SK-N-SH (cell line): Measurements from ENCODE around the gene HECTD4.

Experiments used
- CTCF ChIP-seq: fragments of 200-600 bp; sonication (generic); IDR thresholded peaks from 2 replicates; pipeline ENCODE4 v1.6.1; 2017; ENCODE audit warnings: antibody characterized with exemption, mild to moderate bottlenecking, moderate library complexity
- MXI1 ChIP-seq: IDR thresholded peaks from 2 replicates; pipeline ENCODE4 v1.6.1; 2012; ENCODE audit warnings: mild to moderate bottlenecking, low read depth, low read length, improper control_type of control experiment
- POLR2AphosphoS5 ChIP-seq: IDR thresholded peaks from 2 replicates; pipeline ENCODE4 v1.6.1; 2012; ENCODE audit warnings: low read depth, low read length
- RCOR1 ChIP-seq: fragments of 150-350 bp; IDR thresholded peaks from 2 replicates; pipeline ENCODE4 v1.6.1; 2017; ENCODE audit warnings: antibody characterized with exemption, low read length
- RFX5 ChIP-seq: IDR thresholded peaks from 2 replicates; pipeline ENCODE4 v1.6.1; 2012; ENCODE audit warnings: mild to moderate bottlenecking, improper control_type of control experiment, low read length
- SIN3A ChIP-seq: IDR thresholded peaks from 2 replicates; pipeline ENCODE4 v1.6.1; 2012; ENCODE audit warnings: low read depth, mild to moderate bottlenecking, low read length, moderate library complexity, borderline replicate concordance
- TAF1 ChIP-seq: IDR thresholded peaks from 2 replicates; pipeline ENCODE4 v1.6.1; 2012; ENCODE audit warnings: low read depth, mild to moderate bottlenecking, low read length, moderate library complexity, borderline replicate concordance
- USF2 ChIP-seq: fragments of 150-350 bp; IDR thresholded peaks from 2 replicates; pipeline ENCODE4 v1.6.1; 2017; ENCODE audit warnings: antibody characterized with exemption, low read length, low read depth, borderline replicate concordance

DNA sequence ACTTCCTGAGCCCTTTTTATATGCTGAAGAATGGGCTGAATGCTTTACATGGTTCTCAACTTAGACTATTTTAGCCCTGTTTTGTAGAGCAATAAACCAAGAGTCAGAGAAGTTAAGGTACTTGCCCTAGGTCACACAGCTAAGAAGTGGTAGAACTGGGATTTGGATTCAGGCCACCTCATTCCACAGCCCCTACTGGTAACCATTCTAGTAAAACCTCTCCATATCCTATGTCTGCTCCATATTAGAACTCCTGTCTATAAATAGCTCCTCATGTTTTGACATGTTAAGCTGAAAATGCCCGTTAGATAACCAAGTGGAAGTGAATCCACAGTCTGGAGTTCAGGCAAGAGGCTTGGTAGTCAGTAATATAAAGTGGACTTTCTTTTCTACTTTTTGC is 111.6 kb downstream of the HECTD4 start:
- TF ChIP-seq CTCF (no peak), TAF1 (no peak), SIN3A (no peak), POLR2AphosphoS5 (no peak), USF2 (no peak), MXI1 (no peak), RCOR1 (no peak), RFX5 (no peak)
